Measurements from ENCODE around the gene RIMBP3C.
"Not testable (repeated sequence)": the region's sequence is repeated elsewhere in the genome, so short reads cannot be mapped to it uniquely, and the experiment has no call there.

GRCh38 chr22:21512022-21512421 lies 39.2 kb downstream of the RIMBP3C start:
- TF ChIP-seq POLR2A, POLR2AphosphoS5, CTCF (IDR thresholded peaks at IDR 0.05): not testable (repeated sequence)

Data from breast epithelium (tissue), 3 donors.